HL-60 (cell line): ENCODE results near the gene ACADS.

Source experiments
- DNase-seq, 2 experiments: peaks; one replicate each; pipeline ENCODE4 v3.0.0-alpha.2; 2010 to 2020; ENCODE audit warnings: low read depth in 1 of 2, low spot score in 1 of 2
- H3K27ac ChIP-seq: fragments of 250-450 bp; sonication (Bioruptor Pico); replicated peaks from 2 replicates; pipeline ENCODE4 v1.5.1; 2020; ENCODE audit warnings: mild to moderate bottlenecking, moderate library complexity
- H3K27me3 ChIP-seq: fragments of 250-450 bp; sonication (Bioruptor Pico); 2 replicates; pipeline ENCODE4 v1.5.1; 2021; ENCODE audit warnings: mild to moderate bottlenecking, moderate library complexity; ENCODE audit not compliant: insufficient read depth, poor library complexity, severe bottlenecking
- H3K4me3 ChIP-seq: replicated peaks from 2 replicates; pipeline ENCODE4 v1.5.1; 2011; ENCODE audit warnings: mild to moderate bottlenecking, control low read depth, low read length; ENCODE audit not compliant: insufficient read depth
- GABPA ChIP-seq: IDR thresholded peaks from 2 replicates; pipeline ENCODE4 v1.6.1; 2012; ENCODE audit warnings: low read depth
- POLR2AphosphoS5 ChIP-seq: IDR thresholded peaks from 2 replicates; pipeline ENCODE4 v1.6.1; 2012; ENCODE audit warnings: low read depth
- REST ChIP-seq: IDR thresholded peaks from 2 replicates; pipeline ENCODE4 v1.6.1; 2012; ENCODE audit warnings: low read depth; ENCODE audit not compliant: insufficient replicate concordance
- SPI1 ChIP-seq: IDR thresholded peaks from 2 replicates; pipeline ENCODE4 v1.6.1; 2012; ENCODE audit warnings: low read depth, mild to moderate bottlenecking, borderline replicate concordance
- TF ChIP-seq, protein P1 (sequence below): IDR thresholded peaks from one replicate; pipeline ENCODE4 v1.5.1; 2011; ENCODE audit warnings: low read length, control low read depth, inconsistent platforms; ENCODE audit not compliant: insufficient read depth

Gene ACADS

DNA sequence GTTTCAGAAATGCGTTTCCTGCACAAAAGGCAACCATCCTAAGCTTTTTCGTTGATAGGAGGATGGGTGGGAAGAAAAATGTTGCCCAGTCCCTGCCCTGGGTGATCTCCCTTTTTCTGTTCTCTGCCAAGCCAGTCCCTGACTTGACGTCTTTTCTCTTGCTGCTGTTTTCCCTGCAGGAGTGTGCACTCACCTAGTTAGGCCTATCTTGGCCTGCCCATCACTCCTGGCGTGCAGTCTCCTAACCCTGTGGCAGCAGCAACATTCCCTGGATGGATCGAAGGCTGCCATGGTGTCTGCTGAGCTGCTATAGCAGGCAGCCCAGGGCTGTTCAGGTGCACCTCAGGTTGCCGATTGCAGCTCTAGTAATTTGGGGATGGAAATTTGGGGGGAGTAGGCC is 14.2 kb upstream of the ACADS start:
- no peak for TF ChIP-seq GABPA
- TF ChIP-seq SPI1 = no peak
- TF ChIP-seq, protein P1, sequence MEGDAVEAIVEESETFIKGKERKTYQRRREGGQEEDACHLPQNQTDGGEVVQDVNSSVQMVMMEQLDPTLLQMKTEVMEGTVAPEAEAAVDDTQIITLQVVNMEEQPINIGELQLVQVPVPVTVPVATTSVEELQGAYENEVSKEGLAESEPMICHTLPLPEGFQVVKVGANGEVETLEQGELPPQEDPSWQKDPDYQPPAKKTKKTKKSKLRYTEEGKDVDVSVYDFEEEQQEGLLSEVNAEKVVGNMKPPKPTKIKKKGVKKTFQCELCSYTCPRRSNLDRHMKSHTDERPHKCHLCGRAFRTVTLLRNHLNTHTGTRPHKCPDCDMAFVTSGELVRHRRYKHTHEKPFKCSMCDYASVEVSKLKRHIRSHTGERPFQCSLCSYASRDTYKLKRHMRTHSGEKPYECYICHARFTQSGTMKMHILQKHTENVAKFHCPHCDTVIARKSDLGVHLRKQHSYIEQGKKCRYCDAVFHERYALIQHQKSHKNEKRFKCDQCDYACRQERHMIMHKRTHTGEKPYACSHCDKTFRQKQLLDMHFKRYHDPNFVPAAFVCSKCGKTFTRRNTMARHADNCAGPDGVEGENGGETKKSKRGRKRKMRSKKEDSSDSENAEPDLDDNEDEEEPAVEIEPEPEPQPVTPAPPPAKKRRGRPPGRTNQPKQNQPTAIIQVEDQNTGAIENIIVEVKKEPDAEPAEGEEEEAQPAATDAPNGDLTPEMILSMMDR = no peak
- TF ChIP-seq POLR2AphosphoS5 = no peak
- no peak for TF ChIP-seq REST
- Histone ChIP-seq H3K27me3 (no peaks in the 10 kb centered on the region), H3K4me3 (peak overlapping the region; percentile 74), H3K27ac (no peak overlapping the region)
- no peak for DNase-seq

GRCh38 chr12:120712610-120713009 is 13.0 kb upstream of the ACADS start:
- DNase-seq = no peak
- TF ChIP-seq, protein P1 = no peak
- TF ChIP-seq REST = no peak
- TF ChIP-seq POLR2AphosphoS5 = no peak
- TF ChIP-seq SPI1 = no peak
- no peak for TF ChIP-seq GABPA
- no peak overlapping the region for H3K4me3 ChIP-seq
- H3K27me3 ChIP-seq = no peaks in the 10 kb centered on the region
- H3K27ac ChIP-seq = no peak overlapping the region

- H3K27ac ChIP-seq = no peak overlapping the region
- H3K4me3 ChIP-seq = no peak overlapping the region
- peak; percentile 50 to 89 for DNase-seq
- TF ChIP-seq POLR2AphosphoS5 (no peak), REST (no peak), GABPA (peak; percentile 76), SPI1 (peak; percentile 28; the same call in 1 of the 2 replicates)
- TF ChIP-seq, protein P1 = peak; percentile 87
- H3K27me3 ChIP-seq = no peaks in the 10 kb centered on the region
Observed at GRCh38 chr12:120713861-120714482, 11.7 kb upstream of the ACADS start.
